Astrocyte of the cerebellum (primary cell): Measurements from ENCODE around the gene TSPEAR.

Source experiments
- DNase-seq: peaks from one replicate; pipeline ENCODE4 v3.0.0-alpha.2; 2011; ENCODE audit warnings: low read depth
- H3K4me3 ChIP-seq: 2 replicates; pipeline ENCODE4 v1.5.1; 2011; ENCODE audit warnings: mild to moderate bottlenecking, low read depth, low read length, moderate library complexity
- in situ Hi-C: cut with HindIII; loops from 2 replicates; pipeline ENCODE4 v1.10.0; 2017; ENCODE audit warnings: low sequenced_read_pairs
- TF ChIP-seq, protein P1 (sequence below): IDR thresholded peaks from 2 replicates; pipeline ENCODE4 v1.5.1; 2012; ENCODE audit warnings: low read length, low read depth, moderate library complexity, mild to moderate bottlenecking; ENCODE audit errors: missing control alignments

The TSPEAR gene

DNA sequence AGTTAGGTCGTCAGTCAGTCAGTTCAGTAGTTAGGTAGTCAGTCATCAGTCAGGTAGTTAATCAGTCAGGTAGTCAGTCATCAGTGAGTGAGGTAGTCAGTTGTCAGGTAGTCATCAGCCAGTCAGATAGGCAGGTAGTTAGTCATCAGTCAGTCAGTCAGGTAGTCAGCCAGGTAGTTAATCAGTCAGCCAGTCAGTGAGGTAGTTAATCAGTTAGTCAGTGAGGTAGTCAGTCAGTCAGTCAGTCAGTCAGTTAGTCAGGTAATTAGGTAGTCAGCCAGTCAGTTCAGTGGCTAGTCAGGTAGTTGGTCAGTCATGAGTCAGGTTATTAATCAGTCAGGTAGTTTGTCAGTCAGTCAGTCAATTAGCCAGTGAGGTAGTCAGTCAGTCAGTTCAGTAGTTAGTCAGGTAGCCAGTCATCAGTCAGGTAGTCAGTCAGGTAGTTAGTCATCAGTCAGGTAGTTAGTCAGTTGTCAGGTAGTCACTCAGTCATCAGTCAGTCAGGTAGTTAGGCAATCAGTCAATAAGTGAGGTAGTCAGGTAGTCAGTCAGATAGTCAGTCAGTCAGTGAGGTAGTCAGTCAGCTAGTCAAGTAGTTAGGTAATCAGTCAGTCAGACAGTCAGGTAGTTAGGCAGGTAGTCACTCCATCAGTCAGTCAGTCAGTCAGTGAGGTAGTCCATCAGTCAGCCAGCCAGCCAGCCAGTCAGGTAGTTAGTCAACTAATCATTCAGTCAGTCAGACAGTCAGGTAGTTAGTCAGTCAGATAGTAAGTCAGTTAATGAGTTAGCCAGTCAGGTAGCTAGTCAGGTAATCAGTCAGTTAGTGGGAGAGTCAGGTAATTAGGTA, 187.6 kb downstream of the TSPEAR start:
- H3K4me3 ChIP-seq: no peak overlapping the region
- DNase-seq: no peak
- TF ChIP-seq, protein P1, sequence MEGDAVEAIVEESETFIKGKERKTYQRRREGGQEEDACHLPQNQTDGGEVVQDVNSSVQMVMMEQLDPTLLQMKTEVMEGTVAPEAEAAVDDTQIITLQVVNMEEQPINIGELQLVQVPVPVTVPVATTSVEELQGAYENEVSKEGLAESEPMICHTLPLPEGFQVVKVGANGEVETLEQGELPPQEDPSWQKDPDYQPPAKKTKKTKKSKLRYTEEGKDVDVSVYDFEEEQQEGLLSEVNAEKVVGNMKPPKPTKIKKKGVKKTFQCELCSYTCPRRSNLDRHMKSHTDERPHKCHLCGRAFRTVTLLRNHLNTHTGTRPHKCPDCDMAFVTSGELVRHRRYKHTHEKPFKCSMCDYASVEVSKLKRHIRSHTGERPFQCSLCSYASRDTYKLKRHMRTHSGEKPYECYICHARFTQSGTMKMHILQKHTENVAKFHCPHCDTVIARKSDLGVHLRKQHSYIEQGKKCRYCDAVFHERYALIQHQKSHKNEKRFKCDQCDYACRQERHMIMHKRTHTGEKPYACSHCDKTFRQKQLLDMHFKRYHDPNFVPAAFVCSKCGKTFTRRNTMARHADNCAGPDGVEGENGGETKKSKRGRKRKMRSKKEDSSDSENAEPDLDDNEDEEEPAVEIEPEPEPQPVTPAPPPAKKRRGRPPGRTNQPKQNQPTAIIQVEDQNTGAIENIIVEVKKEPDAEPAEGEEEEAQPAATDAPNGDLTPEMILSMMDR: no peak
- in situ Hi-C loops: no loop called here

DNA sequence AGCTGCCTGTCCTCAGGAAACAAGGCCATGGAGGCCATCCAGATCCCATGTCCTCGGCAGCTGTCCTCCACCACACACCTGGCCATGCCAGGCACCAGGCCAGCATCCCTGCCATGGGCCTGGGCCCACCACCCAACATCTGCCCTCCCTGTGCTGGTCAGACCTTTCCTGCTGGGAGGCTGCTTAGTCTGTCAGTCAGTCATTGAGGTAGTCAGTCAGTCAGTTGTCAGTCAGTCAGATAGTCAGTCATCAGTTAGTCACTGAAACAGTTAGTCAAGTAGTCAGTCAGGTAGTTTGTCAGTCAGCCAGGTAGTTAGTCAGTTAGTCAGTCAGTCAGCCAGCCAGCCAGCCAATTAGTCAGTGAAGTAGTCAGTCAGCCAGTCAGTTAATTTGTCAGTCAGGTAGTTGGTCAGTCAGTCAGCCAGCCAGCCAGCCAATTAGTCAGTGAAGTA, 188.6 kb downstream of the TSPEAR start:
- TF ChIP-seq, protein P1: no peak
- no peak overlapping the region for H3K4me3 ChIP-seq
- DNase-seq: no peak
- in situ Hi-C loops: no loop called here

DNA sequence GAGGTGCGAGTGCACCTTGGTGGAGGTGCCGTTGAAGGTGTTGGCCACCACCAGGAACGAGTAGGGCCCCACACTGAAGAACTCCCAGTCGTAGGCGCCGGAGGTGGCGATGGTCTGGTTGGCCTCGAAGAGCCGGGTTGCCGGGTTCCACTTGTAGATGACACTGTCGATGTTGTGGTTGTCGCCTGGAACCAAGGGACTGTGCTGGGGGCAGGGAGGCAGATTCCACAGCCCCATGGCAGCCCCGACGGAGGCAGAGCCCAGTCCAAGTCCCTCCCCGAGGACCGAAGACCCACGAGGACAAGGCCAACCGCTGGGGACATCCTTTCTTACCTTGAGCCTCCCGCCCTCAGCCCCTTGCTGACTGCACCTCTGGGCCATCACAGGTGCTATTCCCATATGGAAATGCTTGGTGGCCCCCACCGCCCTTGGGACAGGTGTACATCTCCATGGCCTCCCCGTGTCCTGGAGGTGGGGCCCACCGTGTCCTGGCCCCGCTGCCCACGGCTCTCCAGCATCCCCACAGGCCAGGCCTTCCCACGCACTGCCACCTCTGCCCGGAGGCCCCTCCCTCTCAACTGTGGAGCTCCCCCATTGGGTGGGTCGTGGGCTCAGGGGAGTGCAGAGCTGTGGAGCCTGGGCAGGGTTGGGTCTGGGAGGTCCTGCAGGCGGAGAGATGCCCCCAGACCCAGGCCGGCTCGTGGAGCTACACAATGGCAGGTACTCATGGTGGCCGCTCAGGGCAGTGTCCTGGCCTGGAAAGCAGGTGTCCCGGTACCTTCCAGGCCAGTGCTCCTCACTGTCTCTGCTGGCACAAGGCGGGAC, 189.2 kb downstream of the TSPEAR start:
- TF ChIP-seq, protein P1: no peak
- H3K4me3 ChIP-seq: no peak overlapping the region
- no peak for DNase-seq
- in situ Hi-C loops: no loop called here

DNA sequence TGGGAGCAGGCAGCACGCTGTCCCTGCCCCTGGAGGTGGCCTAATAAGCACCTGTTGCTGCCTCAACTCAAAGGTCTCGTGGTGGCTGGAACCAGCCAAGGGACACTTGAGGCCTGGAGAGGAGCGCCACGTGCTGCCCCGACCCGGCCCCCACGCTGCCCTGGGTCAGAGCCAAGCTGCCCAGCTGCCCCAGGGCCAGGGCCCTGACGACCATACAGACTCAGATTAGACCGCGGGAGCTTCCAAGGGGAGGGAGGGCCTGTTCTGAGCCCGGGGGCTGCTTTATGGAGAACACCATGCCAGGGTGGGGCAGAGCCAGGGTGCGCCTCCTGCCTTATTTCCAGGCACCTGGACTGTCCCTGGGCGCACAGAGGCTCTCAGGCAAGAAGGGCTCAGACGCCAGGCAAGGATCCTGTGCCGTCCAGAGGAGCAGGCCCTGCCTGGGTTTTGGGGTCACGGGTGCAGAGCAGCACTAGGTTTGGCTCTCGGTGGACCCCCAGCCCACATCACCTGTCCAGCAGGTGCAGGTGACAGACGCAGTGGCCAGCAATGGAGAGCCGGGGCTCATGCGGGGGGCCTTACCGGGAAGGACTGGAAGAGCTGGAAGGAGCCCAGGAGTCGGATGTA, 190.0 kb downstream of the TSPEAR start:
- TF ChIP-seq, protein P1: no peak
- no peak for DNase-seq
- no peak overlapping the region for H3K4me3 ChIP-seq
- in situ Hi-C loops: no loop called here

DNA sequence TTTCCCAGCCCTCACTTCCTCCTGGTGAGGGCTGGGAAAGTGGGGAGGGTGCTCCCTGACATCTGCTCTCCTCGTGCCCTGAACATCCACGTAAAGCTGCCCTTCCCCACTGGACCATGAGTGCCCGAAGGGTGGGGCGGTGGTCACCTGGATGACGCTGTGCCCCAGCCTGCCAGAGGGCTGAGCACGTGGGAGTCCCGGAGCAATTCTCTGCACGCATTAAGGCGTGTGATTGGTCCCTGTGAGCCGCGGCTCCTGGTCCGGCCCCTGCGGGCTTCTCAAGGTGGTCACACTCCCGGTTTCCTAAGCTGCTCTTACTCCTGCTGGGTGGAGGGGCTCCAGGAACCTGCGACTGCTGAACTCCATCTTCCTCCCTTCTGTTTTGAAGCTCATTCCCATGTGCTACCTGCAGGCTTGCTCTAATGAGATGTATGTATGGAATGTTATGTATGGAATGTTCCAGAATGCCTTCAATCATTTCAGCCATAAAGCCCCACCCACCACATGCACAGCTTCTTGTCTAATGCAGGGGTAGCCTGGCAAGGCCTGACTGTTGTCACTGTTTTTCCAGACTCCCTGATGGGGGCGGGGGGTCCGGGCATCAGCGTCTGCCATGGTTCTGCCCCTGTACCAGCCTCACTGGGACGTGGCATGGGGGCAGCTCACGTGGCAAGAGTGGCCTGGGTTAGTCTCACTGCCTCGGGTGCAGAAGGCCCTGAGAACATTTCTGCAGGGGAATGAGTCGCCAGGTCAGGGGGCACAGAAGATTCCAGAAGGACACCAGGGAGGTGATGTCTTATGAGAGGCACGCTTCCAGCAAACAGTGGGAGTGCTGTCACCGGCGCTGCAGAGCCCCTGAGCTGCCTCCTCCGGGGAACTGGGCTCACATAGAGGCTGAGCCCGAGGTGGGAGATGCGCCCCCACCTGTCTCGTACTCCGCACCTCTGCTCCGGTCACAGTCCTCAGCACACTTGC, 190.8 kb downstream of the TSPEAR start:
- no peak for DNase-seq
- in situ Hi-C loops: no loop called here
- TF ChIP-seq, protein P1: no peak
- no peak overlapping the region for H3K4me3 ChIP-seq
